Transverse colon (tissue), 4 donors: ENCODE data around the gene WSB1.

Experiments used
- EP300 ChIP-seq: sonication (generic); formaldehyde crosslinking; IDR thresholded peaks from one replicate; pipeline ENCODE4 v1.6.1; 2017; ENCODE audit warnings: antibody characterized with exemption, low read depth
- POLR2A ChIP-seq: fragments of 450-650 bp; IDR thresholded peaks from one replicate; pipeline ENCODE4 v1.6.1; 2016; ENCODE audit warnings: antibody characterized with exemption, mild to moderate bottlenecking, moderate library complexity
- POLR2AphosphoS5 ChIP-seq, 3 donors: sonication (generic); formaldehyde crosslinking; IDR thresholded peaks; one replicate each; pipeline ENCODE4 v1.6.1; 2016; ENCODE audit warnings: antibody characterized with exemption in 3 of 3
- TF ChIP-seq, protein P1 (sequence below), 5 experiments: fragments of 200-600 bp in 3 of 5; fragments of 450-650 bp in 2 of 5; sonication (generic) in 3 of 5; IDR thresholded peaks; 1 replicate in 2 of 5; 2 replicates in 3 of 5; pipeline ENCODE4 v1.5.1; 2016 to 2017; ENCODE audit warnings: antibody characterized with exemption in 5 of 5, inconsistent platforms in 3 of 5, mild to moderate bottlenecking in 2 of 5, moderate library complexity in 1 of 5

DNA sequence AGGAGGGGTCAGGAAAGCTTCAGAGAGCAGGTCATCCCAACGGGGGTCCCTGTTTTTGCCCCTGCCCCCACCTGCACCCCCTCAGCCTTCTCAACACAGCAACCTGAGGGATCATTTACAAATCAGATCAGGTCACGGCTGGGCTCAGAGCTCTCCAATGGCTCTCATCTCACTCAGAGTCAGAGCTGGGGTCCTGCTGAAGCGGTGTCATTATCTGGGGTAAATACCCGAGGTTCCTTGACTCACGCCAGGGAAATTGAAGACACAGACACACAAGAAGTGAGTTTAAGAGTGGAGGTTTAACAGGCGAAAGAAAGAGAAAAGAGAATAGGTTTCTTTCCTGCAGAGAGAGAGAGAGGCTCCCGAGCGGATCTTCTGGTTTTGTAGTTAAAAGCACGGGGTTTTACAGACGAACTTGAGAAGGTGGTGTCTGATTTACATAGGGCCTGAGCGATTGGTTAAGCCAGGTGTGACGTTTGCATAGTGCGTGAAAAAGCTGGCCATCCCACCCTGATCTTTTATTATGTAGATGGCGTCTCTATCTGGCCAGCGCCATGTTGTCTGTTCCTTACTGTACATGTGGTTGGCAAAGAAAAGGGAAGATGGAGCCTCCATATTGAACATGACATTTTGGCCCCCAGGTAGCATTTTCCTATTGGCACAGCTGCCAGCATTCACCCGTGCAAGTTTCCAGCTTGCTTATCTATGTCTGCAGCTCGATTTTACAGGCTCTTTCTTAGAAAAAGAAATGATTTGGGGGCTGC lies 51.4 kb downstream of the WSB1 start:
- TF ChIP-seq, protein P1, sequence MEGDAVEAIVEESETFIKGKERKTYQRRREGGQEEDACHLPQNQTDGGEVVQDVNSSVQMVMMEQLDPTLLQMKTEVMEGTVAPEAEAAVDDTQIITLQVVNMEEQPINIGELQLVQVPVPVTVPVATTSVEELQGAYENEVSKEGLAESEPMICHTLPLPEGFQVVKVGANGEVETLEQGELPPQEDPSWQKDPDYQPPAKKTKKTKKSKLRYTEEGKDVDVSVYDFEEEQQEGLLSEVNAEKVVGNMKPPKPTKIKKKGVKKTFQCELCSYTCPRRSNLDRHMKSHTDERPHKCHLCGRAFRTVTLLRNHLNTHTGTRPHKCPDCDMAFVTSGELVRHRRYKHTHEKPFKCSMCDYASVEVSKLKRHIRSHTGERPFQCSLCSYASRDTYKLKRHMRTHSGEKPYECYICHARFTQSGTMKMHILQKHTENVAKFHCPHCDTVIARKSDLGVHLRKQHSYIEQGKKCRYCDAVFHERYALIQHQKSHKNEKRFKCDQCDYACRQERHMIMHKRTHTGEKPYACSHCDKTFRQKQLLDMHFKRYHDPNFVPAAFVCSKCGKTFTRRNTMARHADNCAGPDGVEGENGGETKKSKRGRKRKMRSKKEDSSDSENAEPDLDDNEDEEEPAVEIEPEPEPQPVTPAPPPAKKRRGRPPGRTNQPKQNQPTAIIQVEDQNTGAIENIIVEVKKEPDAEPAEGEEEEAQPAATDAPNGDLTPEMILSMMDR (IDR thresholded peaks at IDR 0.05) = no peak
- no peak for TF ChIP-seq EP300
- TF ChIP-seq POLR2A = no peak
- no peak for TF ChIP-seq POLR2AphosphoS5 (IDR thresholded peaks at IDR 0.05)
